Type B pancreatic cell (in vitro differentiated cells): ENCODE measurements around the gene CIPC. TPM values are rescaled to one million over a fixed set of nuclear protein-coding genes. Genes with fewer than 3 reads are reported as not detected.

ENCODE experiments used
- DNase-seq: peaks from one replicate; pipeline ENCODE4 v3.0.0; 2021; ENCODE audit warnings: mixed read lengths; ENCODE audit not compliant: unreplicated experiment; ENCODE audit errors: extremely low spot score
- H3K27ac Mint-ChIP-seq: 2 replicates; pipeline ENCODE4 v1.8.0; 2021; ENCODE audit warnings: mild to moderate bottlenecking, mixed read lengths
- H3K27me3 Mint-ChIP-seq: 2 replicates; pipeline ENCODE4 v1.8.0; 2021; ENCODE audit warnings: mixed read lengths
- H3K36me3 Mint-ChIP-seq: 2 replicates; pipeline ENCODE4 v1.8.0; 2021; ENCODE audit warnings: mixed read lengths
- H3K4me1 Mint-ChIP-seq: one replicate; pipeline ENCODE4 v1.8.0; 2021; ENCODE audit warnings: mixed read lengths; ENCODE audit not compliant: unreplicated experiment
- H3K4me3 Mint-ChIP-seq: 2 replicates; pipeline ENCODE4 v1.8.0; 2021; ENCODE audit warnings: mild to moderate bottlenecking, mixed read lengths
- H3K9me3 Mint-ChIP-seq: 2 replicates; pipeline ENCODE4 v1.8.0; 2021; ENCODE audit warnings: mixed read lengths
- total RNA-seq: library from RNA; stranded (reverse); gene quantifications from 2 replicates; pipeline ENCODE4 v1.2.1, GENCODE V29; 2021; ENCODE audit warnings: low replicate concordance
- TF ChIP-seq, protein P1 (sequence below): fragments of 200-600 bp; sonication (generic); conservative IDR thresholded peaks from 2 replicates; pipeline ENCODE4 v1.5.0; 2021; ENCODE audit warnings: antibody characterized with exemption, mild to moderate bottlenecking

Gene CIPC
- total RNA-seq, 1 donor from 2014 or later, result 27.2 TPM

DNA sequence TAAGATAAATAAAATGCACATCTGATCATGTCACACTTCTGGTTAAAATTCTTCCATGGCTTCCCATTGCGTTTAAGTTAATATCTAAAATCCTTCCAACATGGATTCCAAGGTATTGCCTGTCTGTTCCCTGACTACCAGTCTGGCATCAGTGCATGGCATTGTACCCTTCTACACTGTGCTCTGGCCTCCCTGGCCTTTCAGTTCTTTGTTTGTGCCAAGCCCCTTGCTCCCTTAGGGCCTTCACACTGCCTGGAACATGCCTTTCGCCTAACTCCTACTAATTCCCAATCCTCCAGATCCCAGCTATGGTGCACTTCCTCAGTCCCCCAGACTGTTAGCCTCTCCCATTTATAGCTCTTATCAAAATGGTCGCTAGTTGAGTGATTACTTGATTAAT, 6.3 kb downstream of the CIPC start:
- no peak for DNase-seq
- Mint-ChIP-seq H3K9me3 (no peaks in the 10 kb centered on the region), H3K4me1 (peaks cover 26% of the 10 kb centered on the region), H3K36me3 (peaks cover 18% of the 10 kb centered on the region), H3K27me3 (no peaks in the 10 kb centered on the region), H3K4me3 (no peak overlapping the region), H3K27ac (no peak overlapping the region)
- TF ChIP-seq, protein P1, sequence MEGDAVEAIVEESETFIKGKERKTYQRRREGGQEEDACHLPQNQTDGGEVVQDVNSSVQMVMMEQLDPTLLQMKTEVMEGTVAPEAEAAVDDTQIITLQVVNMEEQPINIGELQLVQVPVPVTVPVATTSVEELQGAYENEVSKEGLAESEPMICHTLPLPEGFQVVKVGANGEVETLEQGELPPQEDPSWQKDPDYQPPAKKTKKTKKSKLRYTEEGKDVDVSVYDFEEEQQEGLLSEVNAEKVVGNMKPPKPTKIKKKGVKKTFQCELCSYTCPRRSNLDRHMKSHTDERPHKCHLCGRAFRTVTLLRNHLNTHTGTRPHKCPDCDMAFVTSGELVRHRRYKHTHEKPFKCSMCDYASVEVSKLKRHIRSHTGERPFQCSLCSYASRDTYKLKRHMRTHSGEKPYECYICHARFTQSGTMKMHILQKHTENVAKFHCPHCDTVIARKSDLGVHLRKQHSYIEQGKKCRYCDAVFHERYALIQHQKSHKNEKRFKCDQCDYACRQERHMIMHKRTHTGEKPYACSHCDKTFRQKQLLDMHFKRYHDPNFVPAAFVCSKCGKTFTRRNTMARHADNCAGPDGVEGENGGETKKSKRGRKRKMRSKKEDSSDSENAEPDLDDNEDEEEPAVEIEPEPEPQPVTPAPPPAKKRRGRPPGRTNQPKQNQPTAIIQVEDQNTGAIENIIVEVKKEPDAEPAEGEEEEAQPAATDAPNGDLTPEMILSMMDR, result no peak

- Mint-ChIP-seq H3K9me3 (no peaks in the 10 kb centered on the region), H3K27ac (peak overlapping the region; percentile 66), H3K4me3 (no peak overlapping the region), H3K36me3 (peaks cover 18% of the 10 kb centered on the region), H3K27me3 (no peaks in the 10 kb centered on the region), H3K4me1 (peaks cover 26% of the 10 kb centered on the region)
- TF ChIP-seq, protein P1, result no peak
- no peak for DNase-seq
Measured at GRCh38 chr14:77105145-77105939, 7.3 kb downstream of the CIPC start.

DNA sequence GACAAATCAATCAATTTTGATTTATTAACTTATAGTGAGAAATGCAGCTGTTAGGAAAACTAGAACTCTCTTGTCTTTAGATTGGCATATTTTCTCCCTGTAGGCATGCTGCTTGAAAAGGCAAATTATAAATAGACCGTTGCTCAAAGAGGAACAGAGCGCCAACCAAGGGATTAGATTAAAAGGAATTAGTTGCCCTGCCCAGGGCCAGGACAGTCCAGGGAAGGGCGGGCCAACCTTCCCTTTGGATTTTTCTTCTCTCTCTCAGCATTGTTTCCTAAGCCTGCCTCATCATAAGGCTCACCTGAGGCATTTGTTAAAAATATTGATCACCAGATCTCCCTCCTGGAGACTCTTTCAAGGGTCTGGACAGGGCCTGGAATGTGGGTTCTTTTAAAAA, 8.6 kb downstream of the CIPC start:
- Mint-ChIP-seq H3K27ac (no peak overlapping the region), H3K9me3 (no peaks in the 10 kb centered on the region), H3K4me3 (no peak overlapping the region), H3K27me3 (no peaks in the 10 kb centered on the region), H3K4me1 (peaks cover 31% of the 10 kb centered on the region), H3K36me3 (peaks cover 18% of the 10 kb centered on the region)
- TF ChIP-seq, protein P1, result no peak
- no peak for DNase-seq

- peaks cover 35% of the 10 kb centered on the region for H3K4me1 Mint-ChIP-seq
- TF ChIP-seq, protein P1, result no peak
- no peaks in the 10 kb centered on the region for H3K27me3 Mint-ChIP-seq
- H3K4me3 Mint-ChIP-seq, result no peak overlapping the region
- H3K36me3 Mint-ChIP-seq, result peaks cover 22% of the 10 kb centered on the region
- no peak overlapping the region for H3K27ac Mint-ChIP-seq
- DNase-seq, result no peak
- H3K9me3 Mint-ChIP-seq, result no peaks in the 10 kb centered on the region
Measured at GRCh38 chr14:77107228-77107627, 9.2 kb downstream of the CIPC start.

DNA sequence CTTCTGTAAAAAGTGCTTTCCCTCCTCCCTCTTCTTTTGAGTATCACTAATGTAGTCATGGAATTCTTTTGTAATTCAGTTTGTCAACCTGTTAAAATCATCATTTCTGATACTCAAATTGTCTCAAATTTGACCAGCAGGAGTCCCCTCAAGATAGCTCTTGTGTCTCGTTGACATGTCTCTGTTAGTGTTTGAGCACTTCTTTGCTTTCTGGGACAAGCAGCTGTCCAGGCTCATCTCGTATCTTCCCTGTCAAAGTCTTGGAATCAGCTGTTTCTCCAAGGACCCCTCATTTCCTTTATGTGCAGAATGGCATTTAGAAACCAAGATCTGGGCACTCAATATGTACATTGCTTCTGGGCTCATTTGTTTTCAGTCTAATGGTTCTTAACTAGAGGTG, 10.7 kb downstream of the CIPC start:
- peaks cover 35% of the 10 kb centered on the region for H3K4me1 Mint-ChIP-seq
- peak overlapping the region; percentile 98 for H3K27ac Mint-ChIP-seq
- H3K9me3 Mint-ChIP-seq, result no peaks in the 10 kb centered on the region
- H3K27me3 Mint-ChIP-seq, result no peaks in the 10 kb centered on the region
- H3K4me3 Mint-ChIP-seq, result no peak overlapping the region
- DNase-seq, result no peak
- peaks cover 26% of the 10 kb centered on the region for H3K36me3 Mint-ChIP-seq
- TF ChIP-seq, protein P1, result no peak
